ENCODE results near the gene ZNF75A.

ZNF75A gene

GRCh38 chr16:3262517-3262916, 42.8 kb upstream of the ZNF75A start:
- TF ChIP-seq EP300 (IDR thresholded peaks at IDR 0.05; ENCODE audit: borderline replicate concordance) (no peak), TEAD4 (IDR thresholded peaks at IDR 0.05) (no peak)

- TF ChIP-seq EGR1 (IDR thresholded peaks at IDR 0.05) (no peak), EP300 (IDR thresholded peaks at IDR 0.05; ENCODE audit: borderline replicate concordance) (no peak), ZBTB7A (IDR thresholded peaks at IDR 0.05; ENCODE audit: low read depth) (peak; percentile 77; the same call in 1 of the 2 replicates), TCF12 (IDR thresholded peaks at IDR 0.05; ENCODE audit: low read depth) (peak; percentile 45; the same call in 1 of the 2 replicates), TEAD4 (IDR thresholded peaks at IDR 0.05) (no peak), CREB1 (IDR thresholded peaks at IDR 0.05; ENCODE audit: low read depth) (peak; percentile 65; the same call in 1 of the 2 replicates), FOXM1 (IDR thresholded peaks at IDR 0.05; ENCODE audit: borderline replicate concordance, low read depth) (no peak), CEBPB (IDR thresholded peaks at IDR 0.05) (no peak), REST (IDR thresholded peaks at IDR 0.05; ENCODE audit: low read depth) (0 out of 2 replicates have a peak, but pooled peaks have one; percentile 8), TAF1 (IDR thresholded peaks at IDR 0.05; ENCODE audit: low read depth) (peak; percentile 53), YY1 (IDR thresholded peaks at IDR 0.05; ENCODE audit: low read depth) (no peak), NFIC (IDR thresholded peaks at IDR 0.05) (no peak), USF1 (IDR thresholded peaks at IDR 0.05) (peak; percentile 72), RAD21 (IDR thresholded peaks at IDR 0.05; ENCODE audit: low read depth) (no peak), MAX (IDR thresholded peaks at IDR 0.05) (peak; percentile 99)
Observed at GRCh38 chr16:3264137-3265036, 40.9 kb upstream of the ZNF75A start.

- TF ChIP-seq NFIC (IDR thresholded peaks at IDR 0.05) (no peak), RAD21 (IDR thresholded peaks at IDR 0.05; ENCODE audit: low read depth) (peak; percentile 38; the same call in 1 of the 2 replicates), EGR1 (IDR thresholded peaks at IDR 0.05) (no peak), EP300 (IDR thresholded peaks at IDR 0.05; ENCODE audit: borderline replicate concordance) (no peak), CEBPB (IDR thresholded peaks at IDR 0.05) (no peak), REST (IDR thresholded peaks at IDR 0.05; ENCODE audit: low read depth) (no peak)
Observed at GRCh38 chr16:3266873-3267537, 38.3 kb upstream of the ZNF75A start.

- TF ChIP-seq REST (IDR thresholded peaks at IDR 0.05; ENCODE audit: low read depth) (no peak), TAF1 (IDR thresholded peaks at IDR 0.05; ENCODE audit: low read depth) (no peak), YY1 (IDR thresholded peaks at IDR 0.05; ENCODE audit: low read depth) (no peak), TEAD4 (IDR thresholded peaks at IDR 0.05) (no peak), NFIC (IDR thresholded peaks at IDR 0.05) (no peak), MAX (IDR thresholded peaks at IDR 0.05) (no peak), CEBPB (IDR thresholded peaks at IDR 0.05) (no peak)
Observed at GRCh38 chr16:3268294-3268693, 37.0 kb upstream of the ZNF75A start.

- TF ChIP-seq EP300 (IDR thresholded peaks at IDR 0.05; ENCODE audit: borderline replicate concordance), result no peak
- no peak for TF ChIP-seq FOXM1 (IDR thresholded peaks at IDR 0.05; ENCODE audit: borderline replicate concordance, low read depth)
- no peak for TF ChIP-seq YY1 (IDR thresholded peaks at IDR 0.05; ENCODE audit: low read depth)
- no peak for TF ChIP-seq TEAD4 (IDR thresholded peaks at IDR 0.05)
- no peak for TF ChIP-seq REST (IDR thresholded peaks at IDR 0.05; ENCODE audit: low read depth)
- no peak for TF ChIP-seq ZBTB7A (IDR thresholded peaks at IDR 0.05; ENCODE audit: low read depth)
- TF ChIP-seq NFIC (IDR thresholded peaks at IDR 0.05), result no peak
- no peak for TF ChIP-seq RAD21 (IDR thresholded peaks at IDR 0.05; ENCODE audit: low read depth)
- no peak for TF ChIP-seq CREB1 (IDR thresholded peaks at IDR 0.05; ENCODE audit: low read depth)
- no peak for TF ChIP-seq TAF1 (IDR thresholded peaks at IDR 0.05; ENCODE audit: low read depth)
- TF ChIP-seq CEBPB (IDR thresholded peaks at IDR 0.05), result no peak
- no peak for TF ChIP-seq USF1 (IDR thresholded peaks at IDR 0.05)
- no peak for TF ChIP-seq MAX (IDR thresholded peaks at IDR 0.05)
- no peak for TF ChIP-seq TCF12 (IDR thresholded peaks at IDR 0.05; ENCODE audit: low read depth)
- TF ChIP-seq EGR1 (IDR thresholded peaks at IDR 0.05), result no peak
Observed at GRCh38 chr16:3274490-3274889, 30.8 kb upstream of the ZNF75A start.

Data from Ishikawa (cell line).